ENCODE data around the gene MEGF9. TPM values are rescaled to one million over a fixed set of nuclear protein-coding genes. Genes with fewer than 3 reads are reported as not detected.
A peak's percentile ranks its signal among the peaks of the same experiment; 100 is the strongest.

Gene MEGF9
- total and polyA plus RNA-seq, 2 of the 13 experiments (the other 11 are each of a cell fraction or from before 2014, with no cell fraction given), result 3.1 to 3.3 TPM

GRCh38 chr9:120735415-120736126 lies 21.3 kb upstream of the MEGF9 start (continued):
- TF ChIP-seq ZNF609 (CRISPR knock-in tag; IDR thresholded peaks at IDR 0.05; ENCODE audit: borderline replicate concordance), result no peak; the same call in 1 of the 2 replicates
- no peak for TF ChIP-seq HES4 (CRISPR knock-in tag; IDR thresholded peaks at IDR 0.05; ENCODE audit: borderline replicate concordance)
- no peak for TF ChIP-seq ZNF274 (CRISPR knock-in tag; IDR thresholded peaks at IDR 0.05)
- TF ChIP-seq TCF7 (IDR thresholded peaks at IDR 0.05; ENCODE audit: low read depth), result no peak
- TF ChIP-seq HDAC1 (CRISPR knock-in tag; IDR thresholded peaks at IDR 0.05), result no peak
- no peak for TF ChIP-seq ARNTL (CRISPR knock-in tag; IDR thresholded peaks at IDR 0.05)
- no peak for TF ChIP-seq KLF9 (CRISPR knock-in tag; IDR thresholded peaks at IDR 0.05; ENCODE audit: low read depth)
- no peak for TF ChIP-seq E2F5 (CRISPR knock-in tag; conservative IDR thresholded peaks at IDR 0.05)
- TF ChIP-seq EHMT2 (IDR thresholded peaks at IDR 0.05; ENCODE audit: borderline replicate concordance, low read depth, low read length), result no peak
- TF ChIP-seq MED8 (CRISPR knock-in tag; IDR thresholded peaks at IDR 0.05; ENCODE audit: insufficient replicate concordance), result peak; percentile 52
- TF ChIP-seq ZNF839 (CRISPR knock-in tag; IDR thresholded peaks at IDR 0.05; ENCODE audit: borderline replicate concordance), result no peak
- no peak for TF ChIP-seq ZNF776 (CRISPR knock-in tag; IDR thresholded peaks at IDR 0.05)
- no peak for TF ChIP-seq TRIM22 (IDR thresholded peaks at IDR 0.05)
- no peak for TF ChIP-seq EED (CRISPR knock-in tag; IDR thresholded peaks at IDR 0.05)
- no peak for TF ChIP-seq ZSCAN29 (CRISPR knock-in tag; conservative IDR thresholded peaks at IDR 0.05)
- peak; percentile 45; the same call in 1 of the 2 replicates for TF ChIP-seq ETV5 (CRISPR knock-in tag; IDR thresholded peaks at IDR 0.05; ENCODE audit: borderline replicate concordance)
- TF ChIP-seq MBNL3 (CRISPR knock-in tag; conservative IDR thresholded peaks at IDR 0.05), result no peak
- TF ChIP-seq ZNF670 (CRISPR knock-in tag; IDR thresholded peaks at IDR 0.05; ENCODE audit: borderline replicate concordance), result no peak
- TF ChIP-seq ZNF343 (CRISPR knock-in tag; IDR thresholded peaks at IDR 0.05), result no peak
- TF ChIP-seq ZNF446 (CRISPR knock-in tag; IDR thresholded peaks at IDR 0.05), result no peak
- no peak for TF ChIP-seq PHB2 (IDR thresholded peaks at IDR 0.05; ENCODE audit: partially characterized antibody)
- no peak for TF ChIP-seq ZNF704 (CRISPR knock-in tag; IDR thresholded peaks at IDR 0.05; ENCODE audit: borderline replicate concordance)
- no peak for TF ChIP-seq BRD4 (CRISPR knock-in tag; IDR thresholded peaks at IDR 0.05)
